Measurements from ENCODE around the gene KRT4.
"Not testable (repeated sequence)": the region's sequence is repeated elsewhere in the genome, so short reads cannot be mapped to it uniquely, and the experiment has no call there.

KRT4 gene

DNA sequence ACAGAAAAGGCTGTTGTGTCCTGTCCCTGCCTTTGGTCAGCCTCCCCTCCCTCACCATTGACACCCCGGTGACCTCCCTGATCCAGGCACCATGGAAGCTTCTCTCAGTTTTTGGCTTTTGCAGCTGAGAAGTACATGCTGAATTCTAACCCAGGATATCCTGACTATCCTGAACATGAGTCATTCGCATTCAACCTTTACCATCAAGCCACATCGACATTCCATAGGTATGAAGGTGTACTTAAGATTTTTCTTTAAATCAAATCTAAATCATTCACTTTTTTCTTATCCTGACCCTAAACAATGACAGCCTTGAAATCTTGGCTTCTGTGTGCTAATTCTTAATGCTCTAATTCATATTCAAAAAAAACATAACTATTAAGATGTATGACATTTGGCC, 43.6 kb upstream of the KRT4 start:
- WGBS, 2 donors (ENCODE audit: extremely low coverage in 2 of 2, insufficient read length in 2 of 2, insufficient replicate concordance in 1 of 2), result no CpG with 5 or more reads among the region's 3 CpGs
- peak overlapping the region; percentile 75 for H3K23ac ChIP-seq (ENCODE audit: low read depth, low read length, poor library complexity)
- H4K8ac ChIP-seq (ENCODE audit: low read depth, low read length), result no peak overlapping the region
- no peak for DNase-seq (ENCODE audit: low spot score)
- no peaks in the 10 kb centered on the region for H3K36me3 ChIP-seq (replicated peaks in 1 of 2; ENCODE audit: control insufficient read depth in 2 of 2, insufficient read depth in 2 of 2, low read length in 2 of 2)
- H2BK5ac ChIP-seq (ENCODE audit: low read length), result no peak overlapping the region
- H2BK12ac ChIP-seq (ENCODE audit: low read length), result no peak overlapping the region
- no peak overlapping the region for H2BK15ac ChIP-seq (ENCODE audit: low read length)
- no peak overlapping the region for H3K27ac ChIP-seq (replicated peaks; ENCODE audit: low read length)
- no peak overlapping the region for H2AFZ ChIP-seq (ENCODE audit: low read length)
- no peak overlapping the region for H3K4me2 ChIP-seq (ENCODE audit: insufficient read depth, low read length, poor library complexity, severe bottlenecking)
- H3K9ac ChIP-seq (ENCODE audit: low read depth, low read length, poor library complexity), result peak overlapping the region; percentile 70
- peaks cover 0 to 3% of the 10 kb centered on the region in 2 donors for H3K4me1 ChIP-seq (ENCODE audit: control insufficient read depth in 2 of 2, insufficient read depth in 1 of 2, low read depth in 1 of 2, low read length in 2 of 2)
- H3K4me3 ChIP-seq (ENCODE audit: low read length in 2 of 2), result peak overlapping the region in 1 of 2 donors; percentile 16
- H3K9me3 ChIP-seq (replicated peaks in 1 of 2; ENCODE audit: control insufficient read depth in 2 of 2, insufficient read depth in 1 of 2, low read depth in 1 of 2, low read length in 2 of 2), result no peaks in the 10 kb centered on the region
- H3K4ac ChIP-seq (ENCODE audit: low read length), result peak overlapping the region; percentile 53
- H4K91ac ChIP-seq (ENCODE audit: low read depth, low read length, poor library complexity), result no peak overlapping the region
- H3K18ac ChIP-seq (ENCODE audit: low read length), result peak overlapping the region; percentile 65
- no peaks in the 10 kb centered on the region for H3K27me3 ChIP-seq (ENCODE audit: control insufficient read depth in 3 of 3, insufficient read depth in 3 of 3, low read depth in 1 of 3, low read length in 3 of 3)
- H2AK5ac ChIP-seq (ENCODE audit: low read depth, low read length), result peak overlapping the region; percentile 75
- no peak overlapping the region for H2BK120ac ChIP-seq (ENCODE audit: low read depth, low read length)
- H3K14ac ChIP-seq (ENCODE audit: low read length), result no peak overlapping the region
- H3K79me1 ChIP-seq (ENCODE audit: low read depth, low read length), result no peaks in the 10 kb centered on the region

DNA sequence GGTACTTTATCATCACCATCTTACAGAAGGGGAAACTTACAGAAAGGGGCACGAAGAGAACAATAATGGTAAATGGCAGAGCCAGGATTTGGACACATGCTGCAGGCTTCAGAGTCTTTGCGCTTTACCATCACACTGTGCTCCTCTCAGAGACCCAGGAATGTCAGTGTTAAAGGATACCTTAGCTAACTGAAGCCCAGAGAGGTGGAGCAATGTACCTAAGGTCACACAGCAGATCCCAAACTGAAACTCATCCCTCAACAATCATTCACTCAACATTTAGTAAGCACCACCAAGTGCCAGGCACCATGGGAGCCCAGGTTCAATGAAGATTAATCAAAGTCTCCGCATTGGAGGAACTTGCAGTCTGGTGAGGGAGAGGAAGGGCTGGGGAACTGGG, 42.9 kb upstream of the KRT4 start:
- H3K27me3 ChIP-seq (ENCODE audit: control insufficient read depth in 3 of 3, insufficient read depth in 3 of 3, low read depth in 1 of 3, low read length in 3 of 3), result no peaks in the 10 kb centered on the region
- no peak overlapping the region for H2AK5ac ChIP-seq (ENCODE audit: low read depth, low read length)
- no peak overlapping the region for H2AFZ ChIP-seq (ENCODE audit: low read length)
- H2BK12ac ChIP-seq (ENCODE audit: low read length), result no peak overlapping the region
- H2BK5ac ChIP-seq (ENCODE audit: low read length), result no peak overlapping the region
- peaks cover 0 to 3% of the 10 kb centered on the region in 2 donors for H3K4me1 ChIP-seq (ENCODE audit: control insufficient read depth in 2 of 2, insufficient read depth in 1 of 2, low read depth in 1 of 2, low read length in 2 of 2)
- H3K79me1 ChIP-seq (ENCODE audit: low read depth, low read length), result no peaks in the 10 kb centered on the region
- DNase-seq (ENCODE audit: low spot score), result no peak
- no peak overlapping the region for H2BK15ac ChIP-seq (ENCODE audit: low read length)
- no CpG with 5 or more reads among the region's 3 CpGs for WGBS, 2 donors (ENCODE audit: extremely low coverage in 2 of 2, insufficient read length in 2 of 2, insufficient replicate concordance in 1 of 2)
- H2BK120ac ChIP-seq (ENCODE audit: low read depth, low read length), result no peak overlapping the region
- no peak overlapping the region for H3K18ac ChIP-seq (ENCODE audit: low read length)
- no peaks in the 10 kb centered on the region for H3K36me3 ChIP-seq (replicated peaks in 1 of 2; ENCODE audit: control insufficient read depth in 2 of 2, insufficient read depth in 2 of 2, low read length in 2 of 2)
- no peaks in the 10 kb centered on the region for H3K9me3 ChIP-seq (replicated peaks in 1 of 2; ENCODE audit: control insufficient read depth in 2 of 2, insufficient read depth in 1 of 2, low read depth in 1 of 2, low read length in 2 of 2)
- H3K14ac ChIP-seq (ENCODE audit: low read length), result no peak overlapping the region
- H3K27ac ChIP-seq (replicated peaks; ENCODE audit: low read length), result no peak overlapping the region
- H3K23ac ChIP-seq (ENCODE audit: low read depth, low read length, poor library complexity), result no peak overlapping the region
- H3K4me2 ChIP-seq (ENCODE audit: insufficient read depth, low read length, poor library complexity, severe bottlenecking), result no peak overlapping the region
- H3K4me3 ChIP-seq (ENCODE audit: low read length in 2 of 2), result no peak overlapping the region
- H4K91ac ChIP-seq (ENCODE audit: low read depth, low read length, poor library complexity), result no peak overlapping the region
- no peak overlapping the region for H3K4ac ChIP-seq (ENCODE audit: low read length)
- no peak overlapping the region for H4K8ac ChIP-seq (ENCODE audit: low read depth, low read length)
- H3K9ac ChIP-seq (ENCODE audit: low read depth, low read length, poor library complexity), result no peak overlapping the region

DNA sequence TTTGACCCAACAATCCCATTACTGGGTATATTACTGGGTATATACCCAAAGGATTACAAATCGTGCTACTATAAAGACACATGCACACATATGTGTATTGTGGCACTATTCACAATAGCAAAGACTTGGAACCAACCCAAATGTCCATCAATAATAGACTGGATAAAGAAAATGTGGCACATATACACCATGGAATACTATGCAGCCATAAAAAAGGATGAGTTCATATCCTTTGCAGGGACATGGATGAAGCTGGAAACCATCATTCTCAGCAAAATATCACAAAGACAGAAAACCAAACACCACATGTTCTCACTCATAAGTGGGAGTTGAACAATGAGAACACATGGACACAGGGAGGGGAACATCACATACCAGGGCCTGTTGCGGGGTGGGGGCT, 42.2 kb upstream of the KRT4 start:
- not testable (repeated sequence) for H2AK5ac ChIP-seq (ENCODE audit: low read depth, low read length); H4K91ac ChIP-seq (ENCODE audit: low read depth, low read length, poor library complexity); H3K4me2 ChIP-seq (ENCODE audit: insufficient read depth, low read length, poor library complexity, severe bottlenecking); H3K18ac ChIP-seq (ENCODE audit: low read length); H2BK12ac ChIP-seq (ENCODE audit: low read length); H2BK15ac ChIP-seq (ENCODE audit: low read length); H2BK120ac ChIP-seq (ENCODE audit: low read depth, low read length); H3K9me3 ChIP-seq (replicated peaks in 1 of 2; ENCODE audit: control insufficient read depth in 2 of 2, insufficient read depth in 1 of 2, low read depth in 1 of 2, low read length in 2 of 2); H3K14ac ChIP-seq (ENCODE audit: low read length); H3K27ac ChIP-seq (replicated peaks; ENCODE audit: low read length); H3K36me3 ChIP-seq (replicated peaks in 1 of 2; ENCODE audit: control insufficient read depth in 2 of 2, insufficient read depth in 2 of 2, low read length in 2 of 2); H2BK5ac ChIP-seq (ENCODE audit: low read length); H3K4ac ChIP-seq (ENCODE audit: low read length); H3K9ac ChIP-seq (ENCODE audit: low read depth, low read length, poor library complexity); H3K4me3 ChIP-seq (ENCODE audit: low read length in 2 of 2); H3K4me1 ChIP-seq (ENCODE audit: control insufficient read depth in 2 of 2, insufficient read depth in 1 of 2, low read depth in 1 of 2, low read length in 2 of 2); H3K23ac ChIP-seq (ENCODE audit: low read depth, low read length, poor library complexity); H4K8ac ChIP-seq (ENCODE audit: low read depth, low read length); DNase-seq (ENCODE audit: low spot score); H3K79me1 ChIP-seq (ENCODE audit: low read depth, low read length); H3K27me3 ChIP-seq (ENCODE audit: control insufficient read depth in 3 of 3, insufficient read depth in 3 of 3, low read depth in 1 of 3, low read length in 3 of 3); H2AFZ ChIP-seq (ENCODE audit: low read length)
- no CpG with 5 or more reads among the region's 2 CpGs for WGBS, 2 donors (ENCODE audit: extremely low coverage in 2 of 2, insufficient read length in 2 of 2, insufficient replicate concordance in 1 of 2)

DNA sequence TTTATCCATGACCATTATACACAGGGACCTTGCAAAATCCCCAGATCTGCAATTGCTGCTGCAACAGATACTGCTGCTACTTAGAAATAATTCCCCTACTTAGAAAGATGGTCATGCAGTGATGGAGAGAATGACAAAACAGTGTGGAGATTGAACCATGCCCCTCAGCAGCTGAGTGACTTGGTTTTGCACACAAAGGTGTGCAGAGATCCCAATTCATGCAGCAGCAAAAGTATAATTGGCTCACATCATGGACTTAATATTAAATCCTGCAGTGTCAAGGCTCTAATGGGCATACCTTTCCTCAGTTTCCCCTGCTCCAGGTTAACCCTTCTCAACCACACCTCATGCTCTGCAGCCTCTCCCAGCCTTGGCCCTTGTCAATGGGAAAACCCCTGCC, 37.9 kb upstream of the KRT4 start:
- H3K27ac ChIP-seq (replicated peaks; ENCODE audit: low read length), result no peak overlapping the region
- no peak overlapping the region for H3K4me2 ChIP-seq (ENCODE audit: insufficient read depth, low read length, poor library complexity, severe bottlenecking)
- peaks cover 0 to 7% of the 10 kb centered on the region in 2 donors for H3K4me1 ChIP-seq (ENCODE audit: control insufficient read depth in 2 of 2, insufficient read depth in 1 of 2, low read depth in 1 of 2, low read length in 2 of 2)
- no peak overlapping the region for H4K8ac ChIP-seq (ENCODE audit: low read depth, low read length)
- H3K9me3 ChIP-seq (replicated peaks in 1 of 2; ENCODE audit: control insufficient read depth in 2 of 2, insufficient read depth in 1 of 2, low read depth in 1 of 2, low read length in 2 of 2), result no peaks in the 10 kb centered on the region
- H3K4ac ChIP-seq (ENCODE audit: low read length), result no peak overlapping the region
- no peak overlapping the region for H2BK5ac ChIP-seq (ENCODE audit: low read length)
- no peak overlapping the region for H3K9ac ChIP-seq (ENCODE audit: low read depth, low read length, poor library complexity)
- no peak overlapping the region for H2AFZ ChIP-seq (ENCODE audit: low read length)
- no peak overlapping the region for H2BK15ac ChIP-seq (ENCODE audit: low read length)
- H3K27me3 ChIP-seq (ENCODE audit: control insufficient read depth in 3 of 3, insufficient read depth in 3 of 3, low read depth in 1 of 3, low read length in 3 of 3), result peaks cover 0 to 5% (median 0%) of the 10 kb centered on the region in 3 experiments
- H4K91ac ChIP-seq (ENCODE audit: low read depth, low read length, poor library complexity), result no peak overlapping the region
- H2AK5ac ChIP-seq (ENCODE audit: low read depth, low read length), result no peak overlapping the region
- no peaks in the 10 kb centered on the region for H3K36me3 ChIP-seq (replicated peaks in 1 of 2; ENCODE audit: control insufficient read depth in 2 of 2, insufficient read depth in 2 of 2, low read length in 2 of 2)
- no peak overlapping the region for H2BK120ac ChIP-seq (ENCODE audit: low read depth, low read length)
- H3K23ac ChIP-seq (ENCODE audit: low read depth, low read length, poor library complexity), result no peak overlapping the region
- no peak overlapping the region for H3K14ac ChIP-seq (ENCODE audit: low read length)
- no peak overlapping the region for H3K4me3 ChIP-seq (ENCODE audit: low read length in 2 of 2)
- H2BK12ac ChIP-seq (ENCODE audit: low read length), result no peak overlapping the region
- H3K79me1 ChIP-seq (ENCODE audit: low read depth, low read length), result no peaks in the 10 kb centered on the region
- no peak for DNase-seq (ENCODE audit: low spot score)
- H3K18ac ChIP-seq (ENCODE audit: low read length), result no peak overlapping the region
